H1 (cell line): ENCODE measurements around the gene CSNK1G2. TPM values are rescaled to one million over a fixed set of nuclear protein-coding genes. Genes with fewer than 3 reads are reported as not detected.

Experiments used
- CTCF ChIA-PET: fragments of 300-600 bp; sonication (Branson Sonifier 250); formaldehyde crosslinking; loops from one replicate; lab custom pipeline; 2021; ENCODE audit not compliant: partially characterized antibody; lab: Charles Lee
- POLR2A ChIA-PET: fragments of 300-600 bp; sonication (Branson Sonifier 250); formaldehyde crosslinking; loops from one replicate; lab custom pipeline; 2021; ENCODE audit warnings: inconsistent platforms; ENCODE audit not compliant: partially characterized antibody; lab: Charles Lee
- DNase-seq, 2 experiments: peaks; one replicate each; pipeline versions ENCODE4 v3.0.0 to v3.0.0-alpha.2; 2010 to 2022; ENCODE audit warnings: low spot score in 2 of 2, low read depth in 1 of 2, mixed read lengths in 1 of 2
- FAIRE-seq: peaks from 2 replicates; lab custom pipeline; 2011; peaks lifted over from hg19 to GRCh38; lab: Jason Lieb, UNC
- H2AFZ ChIP-seq: 2 replicates; pipeline ENCODE4 v1.8.1; 2012; ENCODE audit warnings: low read length, inconsistent platforms
- H2AK5ac ChIP-seq: 2 replicates; pipeline ENCODE4 v1.6.1; 2013; ENCODE audit warnings: low read depth, low read length
- H2BK120ac ChIP-seq: replicated peaks from 2 replicates; pipeline ENCODE3; 2013; ENCODE audit warnings: low read depth, low read length, inconsistent platforms
- H2BK12ac ChIP-seq: 2 replicates; pipeline ENCODE4 v1.6.1; 2013; ENCODE audit warnings: low read depth, low read length
- H2BK15ac ChIP-seq: 2 replicates; pipeline ENCODE4 v1.6.1; 2013; ENCODE audit warnings: low read length
- H2BK20ac ChIP-seq: 2 replicates; pipeline ENCODE4 v1.6.1; 2013; ENCODE audit warnings: low read length
- H2BK5ac ChIP-seq: 2 replicates; pipeline ENCODE4 v1.6.1; 2013; ENCODE audit warnings: low read depth, low read length
- H3K14ac ChIP-seq: 2 replicates; pipeline ENCODE4 v1.6.1; 2013; ENCODE audit warnings: inconsistent platforms; ENCODE audit not compliant: insufficient read length
- H3K18ac ChIP-seq: 2 replicates; pipeline ENCODE4 v1.6.1; 2013; ENCODE audit warnings: low read length; ENCODE audit errors: extremely low read depth
- H3K23ac ChIP-seq: 2 replicates; pipeline ENCODE4 v1.6.1; 2013; ENCODE audit warnings: inconsistent platforms; ENCODE audit not compliant: insufficient read length
- H3K23me2 ChIP-seq: 2 replicates; pipeline ENCODE4 v1.6.1; 2013; ENCODE audit warnings: low read depth, low read length
- H3K27ac ChIP-seq: 2 replicates; pipeline ENCODE4 v1.6.1; 2011; ENCODE audit warnings: low read depth, low read length, inconsistent platforms
- H3K27me3 ChIP-seq, 4 experiments: replicated peaks in 1 of 4; 1 replicate in 1 of 4; 2 replicates in 3 of 4; pipeline versions ENCODE4 v1.6.1 to v1.8.1; 2011 to 2013; ENCODE audit warnings: low read length in 3 of 4, mild to moderate bottlenecking in 3 of 4, inconsistent platforms in 2 of 4, mixed read lengths in 2 of 4, moderate library complexity in 1 of 4; ENCODE audit not compliant: control insufficient read depth in 3 of 4, insufficient read depth in 3 of 4; ENCODE audit errors: extremely low read depth in 1 of 4
- H3K36me3 ChIP-seq, 4 experiments: 2 replicates each; pipeline versions ENCODE4 v1.6.1 to v1.8.1; 2011 to 2013; ENCODE audit warnings: mild to moderate bottlenecking in 4 of 4, low read length in 3 of 4, moderate library complexity in 2 of 4, control low read depth in 1 of 4, inconsistent platforms in 1 of 4; ENCODE audit not compliant: insufficient read depth in 4 of 4, control insufficient read depth in 2 of 4
- H3K4ac ChIP-seq: replicated peaks from 2 replicates; pipeline ENCODE3; 2013; ENCODE audit warnings: low read length, low read depth, mixed read lengths, inconsistent platforms; ENCODE audit not compliant: insufficient read length
- H3K4me1 ChIP-seq, 4 experiments: replicated peaks in 1 of 4; 1 replicate in 1 of 4; 2 replicates in 3 of 4; pipeline versions ENCODE4 v1.6.1 to v1.8.1; 2011 to 2013; ENCODE audit warnings: low read length in 3 of 4, inconsistent platforms in 2 of 4, mixed read lengths in 1 of 4; ENCODE audit not compliant: insufficient read depth in 4 of 4, control insufficient read depth in 3 of 4
- H3K4me2 ChIP-seq, 2 experiments: 2 replicates each; pipeline versions ENCODE4 v1.6.1 to v1.8.1; 2011 to 2013; ENCODE audit warnings: low read depth in 2 of 2, low read length in 2 of 2, control low read depth in 1 of 2, inconsistent platforms in 1 of 2, mild to moderate bottlenecking in 1 of 2; ENCODE audit not compliant: insufficient read depth in 1 of 2
- H3K4me3 ChIP-seq, 4 experiments: fragments of 200-600, 300-600 bp in 1 of 4; sonication (generic), shearing (Covaris generic), sonication (Bioruptor Twin) in 1 of 4; 2 replicates each; pipeline versions ENCODE4 v1.5.1 to v1.8.1; 2011 to 2016; ENCODE audit warnings: low read length in 4 of 4, low read depth in 3 of 4, control low read depth in 2 of 4, inconsistent platforms in 2 of 4, mild to moderate bottlenecking in 2 of 4, mixed read lengths in 1 of 4, moderate library complexity in 1 of 4; ENCODE audit not compliant: insufficient read depth in 2 of 4; ENCODE audit errors: extremely low read depth in 1 of 4
- H3K56ac ChIP-seq: replicated peaks from 2 replicates; pipeline ENCODE3; 2013; ENCODE audit warnings: low read depth, mild to moderate bottlenecking, mixed read lengths, low read length, inconsistent platforms; ENCODE audit not compliant: insufficient read length
- H3K79me1 ChIP-seq: 2 replicates; pipeline ENCODE4 v1.6.1; 2013; ENCODE audit warnings: low read depth, low read length, control low read depth
- H3K79me2 ChIP-seq, 2 experiments: 2 replicates each; pipeline versions ENCODE4 v1.6.1 to v1.8.1; 2012 to 2013; ENCODE audit warnings: low read length in 2 of 2, mild to moderate bottlenecking in 2 of 2, inconsistent platforms in 1 of 2; ENCODE audit not compliant: insufficient read depth in 2 of 2, control insufficient read depth in 1 of 2
- H3K9ac ChIP-seq, 4 experiments: replicated peaks in 1 of 4; 1 replicate in 1 of 4; 2 replicates in 3 of 4; pipeline versions ENCODE4 v1.6.1 to v1.8.1; 2011 to 2013; ENCODE audit warnings: low read depth in 3 of 4, low read length in 3 of 4, control low read depth in 2 of 4, mild to moderate bottlenecking in 2 of 4, moderate library complexity in 2 of 4, inconsistent platforms in 1 of 4; ENCODE audit errors: extremely low read depth in 1 of 4
- H3K9me3 ChIP-seq, 2 experiments: 2 replicates each; pipeline versions ENCODE4 v1.6.1 to v1.8.1; 2012 to 2013; ENCODE audit warnings: mild to moderate bottlenecking in 2 of 2, moderate library complexity in 2 of 2, control low read depth in 1 of 2, inconsistent platforms in 1 of 2, low read depth in 1 of 2, low read length in 1 of 2, mixed read lengths in 1 of 2; ENCODE audit not compliant: insufficient read depth in 2 of 2
- H4K20me1 ChIP-seq, 2 experiments: replicated peaks in 1 of 2; 2 replicates each; pipeline versions ENCODE3 to v1.8.1; 2011 to 2013; ENCODE audit warnings: inconsistent platforms in 2 of 2, low read length in 2 of 2, mild to moderate bottlenecking in 1 of 2; ENCODE audit not compliant: insufficient read depth in 2 of 2, control insufficient read depth in 1 of 2
- H4K5ac ChIP-seq: 2 replicates; pipeline ENCODE4 v1.6.1; 2013; ENCODE audit warnings: low read length, low read depth, mixed read lengths, inconsistent platforms; ENCODE audit not compliant: insufficient read length
- H4K8ac ChIP-seq: 2 replicates; pipeline ENCODE4 v1.8.0; 2013; ENCODE audit warnings: mild to moderate bottlenecking, moderate library complexity, low read length, inconsistent platforms; ENCODE audit not compliant: insufficient read depth; ENCODE audit errors: extremely low read depth
- H4K91ac ChIP-seq: replicated peaks from 2 replicates; pipeline ENCODE3; 2013; ENCODE audit warnings: low read length, mixed read lengths, inconsistent platforms; ENCODE audit not compliant: insufficient read length
- CBX5 ChIP-seq: fragments of 300-800, 300-1000 bp; sonication (generic); IDR thresholded peaks from 2 replicates; pipeline ENCODE4 v1.7.1; 2016; ENCODE audit warnings: antibody characterized with exemption, low read length, low read depth
- HDAC6 ChIP-seq: IDR thresholded peaks from one replicate; pipeline ENCODE4 v1.7.1; 2012; ENCODE audit warnings: low read depth, mild to moderate bottlenecking, inconsistent platforms, low read length, moderate library complexity
- KDM5A ChIP-seq: fragments of 200-600 bp; IDR thresholded peaks from 2 replicates; pipeline ENCODE4 v1.7.1; 2012; ENCODE audit warnings: mild to moderate bottlenecking, low read length, inconsistent platforms, mixed read lengths
- NANOG ChIP-seq: IDR thresholded peaks from 2 replicates; pipeline ENCODE4 v1.6.1; 2011; ENCODE audit warnings: low read length, low read depth, mild to moderate bottlenecking, inconsistent platforms; ENCODE audit not compliant: insufficient read depth, poor library complexity, severe bottlenecking
- RAD21 ChIP-seq, 2 experiments: IDR thresholded peaks in 1 of 2; conservative IDR thresholded peaks in 1 of 2; 2 replicates each; pipeline ENCODE4 v1.6.1; 2011; ENCODE audit warnings: low read depth in 2 of 2, low read length in 2 of 2, improper control_type of control experiment in 1 of 2, inconsistent platforms in 1 of 2, mild to moderate bottlenecking in 1 of 2, moderate library complexity in 1 of 2
- SP2 ChIP-seq: IDR thresholded peaks from 2 replicates; pipeline ENCODE4 v1.6.1; 2012; ENCODE audit warnings: mild to moderate bottlenecking, low read length, inconsistent platforms
- TAF1 ChIP-seq: IDR thresholded peaks from 2 replicates; pipeline ENCODE4 v1.6.1; 2011; ENCODE audit warnings: mild to moderate bottlenecking, low read depth, low read length
- TEAD4 ChIP-seq: IDR thresholded peaks from 2 replicates; pipeline ENCODE4 v1.6.1; 2012; ENCODE audit warnings: low read depth, low read length, inconsistent platforms, mixed read lengths
- ZNF274 ChIP-seq: IDR thresholded peaks from 2 replicates; pipeline ENCODE4 v1.7.0; 2012; ENCODE audit warnings: low read length, borderline replicate concordance; ENCODE audit errors: extremely low read depth
- WGBS, 2 experiments: shearing (Covaris generic) in 1 of 2; methylation state at CpG; one replicate each; pipeline versions ENCODE4 v1.1.6 to v1.1.7; 2013 to 2015; ENCODE audit warnings: low lambda C conversion rate in 2 of 2, mixed read lengths in 2 of 2, inconsistent platforms in 1 of 2, low coverage in 1 of 2, missing lambda C conversion rate in 1 of 2; ENCODE audit not compliant: insufficient replicate concordance in 2 of 2, insufficient coverage in 1 of 2, insufficient read length in 1 of 2; ENCODE audit errors: extremely low coverage in 1 of 2, missing lambda C conversion rate in 1 of 2; 5-methylcytosine and 5-hydroxymethylcytosine counted together
- polyA plus RNA-seq, 7 experiments: library from polyadenylated mRNA; depleted of rRNA in 3 of 7; stranded (reverse) in 5 of 7; unstranded in 2 of 7; fragments of >200 nt in 5 of 7; fragments of 200-250 nt in 2 of 7; gene quantifications; 1 replicate in 5 of 7; 2 replicates in 1 of 7; 4 replicates in 1 of 7; pipeline versions ENCODE4 v1.2.1 to v1.2.3, GENCODE V29; 2011 to 2013; ENCODE audit warnings: missing spikeins in 2 of 7, mixed read lengths in 2 of 7
- total RNA-seq: library from RNA; stranded (reverse); fragmentation: NEBNext Ultra II Directional; extraction: Animal tissue kit (Norgen Biotek cat#: 25700); gene quantifications from 2 replicates; pipeline ENCODE4 v1.2.1, GENCODE V29; 2021

CSNK1G2 gene
- total and polyA plus RNA-seq, 2 of the 8 experiments (the other 6 are each of a cell fraction or from before 2014, with no cell fraction given) = 99.5 to 130 TPM

GRCh38 chr19:1952635-1953034, 11.7 kb downstream of the CSNK1G2 start:
- WGBS, 2 experiments = 92% methylated on average over 21 of the region's 21 CpGs; no CpG with 5 or more reads in 1 of the 2 experiments
- Histone ChIP-seq H3K9ac (no peak overlapping the region), H3K4me1 (peaks cover 0 to 16% (median 10%) of the 10 kb centered on the region in 4 experiments; a peak in 5 of 7 replicates), H2BK5ac (no peak overlapping the region), H3K36me3 (no peaks in the 10 kb centered on the region; a peak in 1 of 8 replicates), H4K20me1 (peaks cover 47 to 63% of the 10 kb centered on the region in 2 experiments), H3K14ac (no peak overlapping the region), H3K27ac (no peak overlapping the region), H2BK20ac (no peak overlapping the region), H3K23ac (no peak overlapping the region), H2AFZ (no peak overlapping the region), H3K4me2 (no peak overlapping the region), H3K56ac (no peak overlapping the region), H4K8ac (no peak overlapping the region), H3K79me2 (peaks cover 44 to 97% of the 10 kb centered on the region in 2 experiments), H3K4ac (no peak overlapping the region), H3K79me1 (peaks cover 34% of the 10 kb centered on the region), H2AK5ac (no peak overlapping the region), H3K4me3 (no peak overlapping the region), H3K27me3 (no peaks in the 10 kb centered on the region), H3K9me3 (no peaks in the 10 kb centered on the region; a peak in 1 of 4 replicates), H2BK120ac (no peak overlapping the region), H4K5ac (no peak overlapping the region), H4K91ac (no peak overlapping the region), H3K18ac (no peak overlapping the region), H3K23me2 (no peaks in the 10 kb centered on the region), H2BK15ac (no peak overlapping the region), H2BK12ac (no peak overlapping the region)
- DNase-seq = no peak
- CTCF ChIA-PET = interaction anchor here (1.1 to 2.0 kb wide), 3 partner anchors 19 to 80 kb away, joined by 3 to 6 read pairs (median 3); no protein-coding TSS in a partner anchor
- TF ChIP-seq HDAC6 (no peak), KDM5A (no peak), TEAD4 (no peak), NANOG (no peak), ZNF274 (no peak), SP2 (no peak), RAD21 (IDR thresholded peaks at IDR 0.05 in 1 of 2, conservative IDR thresholded peaks at IDR 0.05 in 1 of 2; ENCODE audit: low read depth in 2 of 2, low read length in 2 of 2) (no peak), TAF1 (no peak), CBX5 (no peak)
- POLR2A ChIA-PET = interaction anchor here (1.1 to 1.3 kb wide), 3 partner anchors 9 to 25 kb away, joined by 3 read pairs; no protein-coding TSS in a partner anchor
- no peak for FAIRE-seq
